ENCODE measurements around the gene TRIM44. TPM values are rescaled to one million over a fixed set of nuclear protein-coding genes. Genes with fewer than 3 reads are reported as not detected.
"Not testable (repeated sequence)": the region's sequence is repeated elsewhere in the genome, so short reads cannot be mapped to it uniquely, and the experiment has no call there.

TRIM44 gene
- total RNA-seq, 1 experiment from 2014 or later: 191 TPM

DNA sequence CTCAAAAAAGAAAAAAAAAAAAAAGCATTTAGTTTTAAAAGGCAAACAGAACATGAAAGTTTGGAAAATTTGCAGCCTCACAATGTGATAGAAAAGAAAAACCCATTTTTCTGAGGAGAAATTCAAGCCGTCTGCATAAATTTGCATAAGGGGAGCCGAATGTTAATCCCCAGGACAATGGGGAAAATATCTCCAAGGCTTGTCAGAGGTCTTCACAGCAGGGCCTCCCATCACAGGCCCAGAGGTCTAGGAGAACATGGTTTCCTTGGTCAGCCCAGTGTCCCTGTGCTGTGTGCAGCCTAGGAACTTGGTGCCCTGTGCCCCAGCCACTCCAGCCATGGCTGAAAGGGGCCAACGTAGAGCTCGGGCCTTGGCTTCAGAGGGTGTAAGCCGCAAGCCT is 109.1 kb downstream of the TRIM44 start:
- no peak for DNase-seq (ENCODE audit: low spot score)
- Histone ChIP-seq H3K36me3 (ENCODE audit: insufficient read depth, low read length, poor library complexity, severe bottlenecking) (no peaks in the 10 kb centered on the region), H3K4me1 (ENCODE audit: insufficient read depth, low read length, poor library complexity, severe bottlenecking) (no peaks in the 10 kb centered on the region), H3K9me3 (ENCODE audit: low read depth, low read length, poor library complexity, severe bottlenecking) (peaks cover 27% of the 10 kb centered on the region), H3K27ac (ENCODE audit: low read depth, low read length, poor library complexity, severe bottlenecking) (no peak overlapping the region), H3K4me3 (ENCODE audit: low read depth, low read length, poor library complexity, severe bottlenecking) (no peak overlapping the region), H3K27me3 (replicated peaks; ENCODE audit: insufficient read depth, low read depth, low read length, poor library complexity) (no peaks in the 10 kb centered on the region)
- BruUV-seq (replicated peaks): no TSS peak
- ChIA-PET CTCF (no interaction called here), POLR2A (ENCODE audit: low non-redundant PET) (no interaction called here)
- TF ChIP-seq EZH2 (IDR thresholded peaks at IDR 0.05; ENCODE audit: borderline replicate concordance, low read depth, low read length, poor library complexity, severe bottlenecking): no peak
- TF ChIP-seq, protein P1, sequence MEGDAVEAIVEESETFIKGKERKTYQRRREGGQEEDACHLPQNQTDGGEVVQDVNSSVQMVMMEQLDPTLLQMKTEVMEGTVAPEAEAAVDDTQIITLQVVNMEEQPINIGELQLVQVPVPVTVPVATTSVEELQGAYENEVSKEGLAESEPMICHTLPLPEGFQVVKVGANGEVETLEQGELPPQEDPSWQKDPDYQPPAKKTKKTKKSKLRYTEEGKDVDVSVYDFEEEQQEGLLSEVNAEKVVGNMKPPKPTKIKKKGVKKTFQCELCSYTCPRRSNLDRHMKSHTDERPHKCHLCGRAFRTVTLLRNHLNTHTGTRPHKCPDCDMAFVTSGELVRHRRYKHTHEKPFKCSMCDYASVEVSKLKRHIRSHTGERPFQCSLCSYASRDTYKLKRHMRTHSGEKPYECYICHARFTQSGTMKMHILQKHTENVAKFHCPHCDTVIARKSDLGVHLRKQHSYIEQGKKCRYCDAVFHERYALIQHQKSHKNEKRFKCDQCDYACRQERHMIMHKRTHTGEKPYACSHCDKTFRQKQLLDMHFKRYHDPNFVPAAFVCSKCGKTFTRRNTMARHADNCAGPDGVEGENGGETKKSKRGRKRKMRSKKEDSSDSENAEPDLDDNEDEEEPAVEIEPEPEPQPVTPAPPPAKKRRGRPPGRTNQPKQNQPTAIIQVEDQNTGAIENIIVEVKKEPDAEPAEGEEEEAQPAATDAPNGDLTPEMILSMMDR (conservative IDR thresholded peaks at IDR 0.05; ENCODE audit: low read depth, low read length): no peak
- intact Hi-C loops (cut with micrococcal nuclease; ENCODE audit: unreplicated experiment): no loop called here

GRCh38 chr11:35777241-35777640 is 114.7 kb downstream of the TRIM44 start:
- H3K4me3 ChIP-seq (ENCODE audit: low read depth, low read length, poor library complexity, severe bottlenecking); H3K27ac ChIP-seq (ENCODE audit: low read depth, low read length, poor library complexity, severe bottlenecking); BruUV-seq (replicated peaks); H3K4me1 ChIP-seq (ENCODE audit: insufficient read depth, low read length, poor library complexity, severe bottlenecking); H3K27me3 ChIP-seq (replicated peaks; ENCODE audit: insufficient read depth, low read depth, low read length, poor library complexity); H3K36me3 ChIP-seq (ENCODE audit: insufficient read depth, low read length, poor library complexity, severe bottlenecking); intact Hi-C loops (cut with micrococcal nuclease; ENCODE audit: unreplicated experiment); CTCF ChIA-PET; POLR2A ChIA-PET (ENCODE audit: low non-redundant PET); DNase-seq (ENCODE audit: low spot score): not testable (repeated sequence)
- peaks cover 22% of the 10 kb centered on the region for H3K9me3 ChIP-seq (ENCODE audit: low read depth, low read length, poor library complexity, severe bottlenecking)

DNA sequence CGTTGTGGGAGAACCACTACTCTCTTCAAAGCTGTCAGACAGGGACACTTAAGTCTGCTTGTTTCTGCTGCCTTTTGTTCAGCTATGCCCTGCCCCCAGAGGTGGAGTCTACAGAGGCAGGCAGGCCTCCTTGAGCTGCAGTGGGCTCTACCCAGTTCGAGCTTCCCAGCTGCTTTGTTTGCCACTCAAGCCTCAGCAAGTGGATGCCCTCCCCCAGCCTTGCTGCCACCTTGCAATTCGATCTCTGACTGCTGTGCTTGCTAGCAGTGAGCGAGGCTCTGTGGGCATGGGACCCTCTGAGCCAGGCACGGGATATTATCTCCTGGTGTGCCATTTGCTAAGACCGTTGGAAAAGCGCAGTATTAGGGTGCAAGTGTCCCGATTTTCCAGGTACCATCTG is 116.4 kb downstream of the TRIM44 start:
- DNase-seq (ENCODE audit: low spot score); H3K4me3 ChIP-seq (ENCODE audit: low read depth, low read length, poor library complexity, severe bottlenecking); H3K27me3 ChIP-seq (replicated peaks; ENCODE audit: insufficient read depth, low read depth, low read length, poor library complexity); BruUV-seq (replicated peaks); intact Hi-C loops (cut with micrococcal nuclease; ENCODE audit: unreplicated experiment); CTCF ChIA-PET; H3K4me1 ChIP-seq (ENCODE audit: insufficient read depth, low read length, poor library complexity, severe bottlenecking); H3K36me3 ChIP-seq (ENCODE audit: insufficient read depth, low read length, poor library complexity, severe bottlenecking); POLR2A ChIA-PET (ENCODE audit: low non-redundant PET); H3K27ac ChIP-seq (ENCODE audit: low read depth, low read length, poor library complexity, severe bottlenecking): not testable (repeated sequence)
- peaks cover 13% of the 10 kb centered on the region for H3K9me3 ChIP-seq (ENCODE audit: low read depth, low read length, poor library complexity, severe bottlenecking)

GRCh38 chr11:35779409-35779808 is 116.8 kb downstream of the TRIM44 start:
- intact Hi-C loops (cut with micrococcal nuclease; ENCODE audit: unreplicated experiment): no loop called here
- no TSS peak for BruUV-seq (replicated peaks)
- Histone ChIP-seq H3K27me3 (replicated peaks; ENCODE audit: insufficient read depth, low read depth, low read length, poor library complexity) (no peaks in the 10 kb centered on the region), H3K36me3 (ENCODE audit: insufficient read depth, low read length, poor library complexity, severe bottlenecking) (no peaks in the 10 kb centered on the region), H3K4me3 (ENCODE audit: low read depth, low read length, poor library complexity, severe bottlenecking) (no peak overlapping the region), H3K4me1 (ENCODE audit: insufficient read depth, low read length, poor library complexity, severe bottlenecking) (no peaks in the 10 kb centered on the region), H3K9me3 (ENCODE audit: low read depth, low read length, poor library complexity, severe bottlenecking) (peaks cover 13% of the 10 kb centered on the region), H3K27ac (ENCODE audit: low read depth, low read length, poor library complexity, severe bottlenecking) (no peak overlapping the region)
- POLR2A ChIA-PET (ENCODE audit: low non-redundant PET): no interaction called here
- TF ChIP-seq EZH2 (IDR thresholded peaks at IDR 0.05; ENCODE audit: borderline replicate concordance, low read depth, low read length, poor library complexity, severe bottlenecking): no peak
- TF ChIP-seq, protein P1 (conservative IDR thresholded peaks at IDR 0.05; ENCODE audit: low read depth, low read length): no peak
- CTCF ChIA-PET: no interaction called here
- no peak for DNase-seq (ENCODE audit: low spot score)
